Motor neuron (in vitro differentiated cells): ENCODE results near the gene IL4I1. TPM values are rescaled to one million over a fixed set of nuclear protein-coding genes. Genes with fewer than 3 reads are reported as not detected.

Experiments used
- ATAC-seq, 8 experiments: fragments of 200-7000 bp; cut with Tn5 transposase; replicated peaks in 6 of 8; 2 replicates each; pipeline ENCODE4 v1.8.0; 2021; ENCODE audit warnings: mild to moderate bottlenecking in 8 of 8, moderate library complexity in 8 of 8
- H3K27ac ChIP-seq, 2 donors: fragments of 250-450 bp; sonication (Bioruptor Pico); 2 replicates each; pipeline ENCODE4 v1.9.0; 2021; ENCODE audit warnings: antibody characterized with exemption in 2 of 2, mild to moderate bottlenecking in 2 of 2, moderate library complexity in 1 of 2
- H3K4me1 ChIP-seq, 2 donors: fragments of 250-450 bp; sonication (Bioruptor Pico); replicated peaks in 1 of 2; 2 replicates each; pipeline ENCODE4 v1.6.1; 2021; ENCODE audit warnings: antibody characterized with exemption in 2 of 2, mild to moderate bottlenecking in 2 of 2, moderate library complexity in 1 of 2
- H3K4me3 ChIP-seq, 5 donors: fragments of 250-450 bp; sonication (Bioruptor Pico); 2 replicates each; pipeline ENCODE4 v1.9.0; 2021; ENCODE audit warnings: antibody characterized with exemption in 5 of 5, mild to moderate bottlenecking in 5 of 5, moderate library complexity in 4 of 5
- WGBS, 10 experiments: fragments of 450-650 bp; shearing (Covaris generic); methylation state at CpG; one replicate each; pipeline ENCODE4 v1.0.0; 2022; 5-methylcytosine and 5-hydroxymethylcytosine counted together
- in situ Hi-C, 9 experiments: fragments of 400-800 bp; cut with MboI; loops; one replicate each; pipeline ENCODE4 v1.15.0; 2021; ENCODE audit warnings: low sequenced_read_pairs in 9 of 9, low pct_unique_long_range_greater_than_20kb in 2 of 9; ENCODE audit not compliant: unreplicated experiment in 9 of 9
- total RNA-seq, 8 experiments: library from RNA; unstranded; fragments of 300-600 nt; gene quantifications; 2 replicates each; pipeline versions ENCODE4 v1.2.3 to v1.2.4, GENCODE V29; 2022

The IL4I1 gene
- total RNA-seq, 8 experiments from 2014 or later, result 0.21 to 0.99 (median 0.35) TPM

- peak in 2 of 8 experiments; percentile 47 to 67 for ATAC-seq
- 53 to 100% (median 93%) methylated on average over 1 to 10 of the region's 22 CpGs; no CpG with 5 or more reads in 3 of the 10 experiments for WGBS, 10 experiments
- Histone ChIP-seq H3K27ac (peak overlapping the region in 1 of 2 donors; percentile 63), H3K4me3 (no peak overlapping the region), H3K4me1 (peaks cover 25 to 31% of the 10 kb centered on the region in 2 donors)
- in situ Hi-C loops, result no loop called here
These were observed 25.4 kb upstream of the IL4I1 start for GRCh38 chr19:49921871-49922795.

- WGBS, 10 experiments, result 93 to 100% (median 100%) methylated on average over 1 to 3 of the region's 24 CpGs; no CpG with 5 or more reads in 3 of the 10 experiments
- peaks cover 25 to 31% of the 10 kb centered on the region in 2 donors for H3K4me1 ChIP-seq
- no peak overlapping the region for H3K27ac ChIP-seq
- in situ Hi-C loops, result no loop called here
- no peak overlapping the region for H3K4me3 ChIP-seq
- no peak for ATAC-seq
These were observed 24.1 kb upstream of the IL4I1 start for GRCh38 chr19:49920624-49921363.

GRCh38 chr19:49918089-49918488, 21.4 kb upstream of the IL4I1 start:
- WGBS, 10 experiments, result 81 to 100% (median 100%) methylated on average over 1 to 4 of the region's 8 CpGs; no CpG with 5 or more reads in 3 of the 10 experiments
- Histone ChIP-seq H3K4me1 (peaks cover 5 to 10% of the 10 kb centered on the region in 2 donors), H3K27ac (no peak overlapping the region), H3K4me3 (no peak overlapping the region)
- in situ Hi-C loops, result no loop called here
- ATAC-seq, result no peak

- no peak overlapping the region for H3K27ac ChIP-seq
- WGBS, 10 experiments, result 88 to 100% (median 92%) methylated on average over 2 to 16 of the region's 21 CpGs; no CpG with 5 or more reads in 3 of the 10 experiments
- ATAC-seq, result no peak
- H3K4me1 ChIP-seq, result peaks cover 0 to 10% of the 10 kb centered on the region in 2 donors
- in situ Hi-C loops, result no loop called here
- H3K4me3 ChIP-seq, result no peak overlapping the region
These were observed 20.4 kb upstream of the IL4I1 start for GRCh38 chr19:49916839-49917733.

DNA sequence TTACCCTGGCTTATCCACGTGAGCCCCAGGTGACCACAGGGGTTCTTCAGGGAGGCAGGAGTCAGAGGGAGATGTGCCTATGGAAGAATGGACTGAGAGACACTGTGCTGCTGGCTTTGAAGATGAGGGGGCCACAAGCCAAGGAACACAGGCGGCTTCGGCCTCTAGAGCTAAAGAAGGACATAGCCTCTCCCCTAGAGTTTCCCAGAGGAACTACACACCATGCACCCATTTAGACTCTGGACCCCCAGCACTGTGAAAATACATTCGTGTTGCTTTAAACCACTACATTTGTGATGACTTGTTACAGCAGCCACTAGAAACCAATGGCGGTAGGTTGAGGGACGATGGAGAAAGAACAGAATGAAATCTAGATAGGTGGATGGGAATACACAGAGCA, 18.6 kb upstream of the IL4I1 start:
- 88 to 100% (median 100%) methylated on average over 1 to 6 of the region's 6 CpGs; no CpG with 5 or more reads in 4 of the 10 experiments for WGBS, 10 experiments
- H3K4me3 ChIP-seq, result no peak overlapping the region
- no peak for ATAC-seq
- peaks cover 0 to 5% of the 10 kb centered on the region in 2 donors for H3K4me1 ChIP-seq
- no peak overlapping the region for H3K27ac ChIP-seq
- in situ Hi-C loops, result no loop called here

- 60 to 100% (median 100%) methylated on average over 1 to 5 of the region's 10 CpGs; no CpG with 5 or more reads in 1 of the 10 experiments for WGBS, 10 experiments
- H3K27ac ChIP-seq, result no peak overlapping the region
- ATAC-seq, result no peak
These were observed 17.0 kb upstream of the IL4I1 start for GRCh38 chr19:49913720-49914119.

DNA sequence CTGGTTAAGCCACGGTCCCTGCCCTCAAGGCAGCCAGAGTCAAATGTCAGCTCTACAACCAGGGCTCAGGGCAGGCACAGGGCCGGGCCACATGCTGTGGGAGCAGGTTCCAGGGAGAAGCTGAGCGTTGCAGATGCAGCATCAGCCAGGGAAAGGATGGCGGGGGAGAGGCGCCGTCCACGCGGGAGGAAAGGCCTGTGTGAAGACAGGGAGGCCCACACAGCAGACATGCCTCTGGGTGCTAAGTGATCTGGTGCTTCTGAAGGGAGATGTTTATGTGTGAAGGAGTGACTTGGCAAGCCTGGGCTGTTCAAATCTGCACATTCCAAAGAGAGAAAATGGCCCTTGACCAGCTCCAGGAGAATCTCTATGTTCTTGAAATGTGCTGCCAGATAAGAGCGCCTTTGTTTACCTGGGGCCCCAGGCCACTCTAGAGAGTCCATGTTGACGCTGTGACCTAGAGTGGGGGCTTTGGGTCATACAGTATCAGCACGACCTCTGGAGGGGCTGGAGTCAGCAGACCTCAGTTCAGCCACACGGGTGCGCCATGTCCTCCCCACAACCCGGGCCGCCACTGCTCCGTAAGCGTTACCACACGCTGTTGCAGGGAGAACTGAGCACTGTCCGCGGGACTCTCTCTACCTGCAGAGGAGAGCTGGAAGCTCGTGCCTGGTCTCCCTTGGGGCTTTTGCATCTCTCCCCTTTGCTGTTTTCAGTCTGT, 16.4 kb upstream of the IL4I1 start:
- 80 to 100% (median 92%) methylated on average over 1 to 13 of the region's 21 CpGs; no CpG with 5 or more reads in 3 of the 10 experiments for WGBS, 10 experiments
- H3K4me1 ChIP-seq, result peaks cover 0 to 5% of the 10 kb centered on the region in 2 donors

More at GRCh38 chr19:49913720-49914119, 17.0 kb upstream of the IL4I1 start:
- H3K4me3 ChIP-seq, result no peak overlapping the region
- H3K4me1 ChIP-seq, result peaks cover 0 to 5% of the 10 kb centered on the region in 2 donors
- in situ Hi-C loops, result no loop called here

GRCh38 chr19:49911381-49912145, 14.9 kb upstream of the IL4I1 start:
- Histone ChIP-seq H3K4me3 (no peak overlapping the region), H3K27ac (peak overlapping the region in 1 of 2 donors; percentile 43), H3K4me1 (peaks cover 0 to 5% of the 10 kb centered on the region in 2 donors)
- WGBS, 10 experiments, result 62 to 100% (median 73%) methylated on average over 1 to 8 of the region's 9 CpGs; no CpG with 5 or more reads in 4 of the 10 experiments
- peak in 1 of 8 experiments; percentile 27 for ATAC-seq
- in situ Hi-C loops, result no loop called here

More for the DNA sequence above, 16.4 kb upstream of the IL4I1 start:
- no peak overlapping the region for H3K27ac ChIP-seq
- no peak overlapping the region for H3K4me3 ChIP-seq
- peak in 4 of 8 experiments; percentile 20 to 75 (median 42) for ATAC-seq
- in situ Hi-C loops, result no loop called here

DNA sequence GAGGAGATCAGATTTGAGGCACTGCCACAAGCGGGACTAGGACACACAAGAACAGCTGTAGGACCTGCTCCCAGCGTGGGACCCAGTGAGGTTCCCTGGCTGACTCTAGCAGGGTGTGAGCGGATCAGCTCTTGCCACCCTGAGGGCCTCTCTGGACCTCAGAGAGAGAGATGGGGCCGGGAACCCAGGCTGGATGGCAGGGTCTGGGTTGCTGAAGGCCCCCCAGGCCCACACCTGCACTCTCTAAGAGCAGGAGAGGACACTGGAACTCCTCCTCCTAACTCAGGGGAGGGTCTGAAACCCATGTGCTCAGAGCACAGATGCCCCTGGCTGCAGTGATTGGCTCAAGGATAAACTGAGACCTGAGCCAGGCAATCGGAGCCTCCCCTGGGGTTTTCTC, 13.5 kb upstream of the IL4I1 start:
- Histone ChIP-seq H3K27ac (no peak overlapping the region), H3K4me1 (peaks cover 0 to 5% of the 10 kb centered on the region in 2 donors), H3K4me3 (no peak overlapping the region)
- ATAC-seq, result no peak
- in situ Hi-C loops, result no loop called here
- WGBS, 10 experiments, result 93 to 100% (median 100%) methylated on average over 1 to 2 of the region's 5 CpGs; no CpG with 5 or more reads in 7 of the 10 experiments

GRCh38 chr19:49908480-49909420, 12.1 kb upstream of the IL4I1 start:
- WGBS, 10 experiments, result 80 to 96% (median 93%) methylated on average over 1 to 20 of the region's 37 CpGs; no CpG with 5 or more reads in 7 of the 10 experiments
- in situ Hi-C loops, result no loop called here
- H3K4me1 ChIP-seq, result peaks cover 0 to 5% of the 10 kb centered on the region in 2 donors
- no peak for ATAC-seq
- no peak overlapping the region for H3K4me3 ChIP-seq
- no peak overlapping the region for H3K27ac ChIP-seq
